HFFc6 (cell line): Measurements from ENCODE around the gene SLC35F1. TPM values are rescaled to one million over a fixed set of nuclear protein-coding genes. Genes with fewer than 3 reads are reported as not detected.

Experiments used
- DNase-seq: peaks from one replicate; pipeline ENCODE4 v3.0.0-alpha.2; 2018
- H3K27ac Mint-ChIP-seq: 2 replicates; pipeline ENCODE4 v1.8.0; 2020; ENCODE audit warnings: mild to moderate bottlenecking, mixed read lengths
- H3K27me3 Mint-ChIP-seq: 2 replicates; pipeline ENCODE4 v1.8.0; 2021; ENCODE audit warnings: mild to moderate bottlenecking, moderate library complexity, mixed read lengths; ENCODE audit not compliant: insufficient read depth
- H3K36me3 Mint-ChIP-seq: 2 replicates; pipeline ENCODE4 v1.8.0; 2021; ENCODE audit warnings: low read depth, mixed read lengths
- H3K4me1 Mint-ChIP-seq: 2 replicates; pipeline ENCODE4 v1.8.0; 2020; ENCODE audit warnings: low read depth, mixed read lengths
- H3K4me3 Mint-ChIP-seq: 2 replicates; pipeline ENCODE4 v1.8.0; 2020; ENCODE audit warnings: mild to moderate bottlenecking, moderate library complexity, mixed read lengths
- H3K9me3 Mint-ChIP-seq: 2 replicates; pipeline ENCODE4 v1.8.0; 2020; ENCODE audit warnings: mild to moderate bottlenecking, mixed read lengths
- CTCF ChIP-seq: fragments of 200-600 bp; sonication (generic); IDR thresholded peaks from 2 replicates; pipeline ENCODE4 v1.5.0; 2021; ENCODE audit warnings: antibody characterized with exemption, mild to moderate bottlenecking
- total RNA-seq, 6 experiments: library from RNA; stranded (reverse); fragmentation: NEBNext Ultra II Directional; extraction: Animal tissue kit (Norgen Biotek cat#: 25700); gene quantifications; 2 replicates in 1 of 6; 3 replicates in 5 of 6; pipeline ENCODE4 v1.2.3, GENCODE V29; 2021

Gene SLC35F1
- total RNA-seq, 6 experiments from 2014 or later = not detected

- no peak for DNase-seq
- no peaks in the 10 kb centered on the region for H3K4me1 Mint-ChIP-seq
- H3K4me3 Mint-ChIP-seq = no peak overlapping the region
- H3K9me3 Mint-ChIP-seq = peaks cover 12% of the 10 kb centered on the region
- TF ChIP-seq CTCF = no peak
- peaks cover 2% of the 10 kb centered on the region; the same call in 1 of the 2 replicates for H3K27me3 Mint-ChIP-seq
- no peak overlapping the region for H3K27ac Mint-ChIP-seq
- H3K36me3 Mint-ChIP-seq = no peaks in the 10 kb centered on the region
Measured at GRCh38 chr6:118223316-118223715, 316.3 kb downstream of the SLC35F1 start.

- Mint-ChIP-seq H3K27me3 (no peaks in the 10 kb centered on the region), H3K4me3 (no peak overlapping the region), H3K27ac (no peak overlapping the region), H3K9me3 (peaks cover 34% of the 10 kb centered on the region), H3K4me1 (no peaks in the 10 kb centered on the region), H3K36me3 (no peaks in the 10 kb centered on the region)
- TF ChIP-seq CTCF = no peak
- no peak for DNase-seq
Measured at GRCh38 chr6:118228886-118229285, 321.8 kb downstream of the SLC35F1 start.

GRCh38 chr6:118240878-118241528 is 333.9 kb downstream of the SLC35F1 start:
- no peak overlapping the region for H3K4me3 Mint-ChIP-seq
- DNase-seq = no peak
- no peak for TF ChIP-seq CTCF
- H3K27me3 Mint-ChIP-seq = no peaks in the 10 kb centered on the region; the same call in none of the 2 replicates
- no peak overlapping the region for H3K27ac Mint-ChIP-seq
- no peaks in the 10 kb centered on the region; the same call in 1 of the 2 replicates for H3K9me3 Mint-ChIP-seq
- H3K4me1 Mint-ChIP-seq = no peaks in the 10 kb centered on the region
- H3K36me3 Mint-ChIP-seq = no peaks in the 10 kb centered on the region

GRCh38 chr6:118246406-118246805 is 339.3 kb downstream of the SLC35F1 start:
- no peaks in the 10 kb centered on the region for H3K36me3 Mint-ChIP-seq
- H3K9me3 Mint-ChIP-seq = no peaks in the 10 kb centered on the region; the same call in 1 of the 2 replicates
- H3K27me3 Mint-ChIP-seq = no peaks in the 10 kb centered on the region; the same call in none of the 2 replicates
- no peak overlapping the region for H3K27ac Mint-ChIP-seq
- no peak for DNase-seq
- TF ChIP-seq CTCF = no peak
- no peak overlapping the region for H3K4me3 Mint-ChIP-seq
- H3K4me1 Mint-ChIP-seq = no peaks in the 10 kb centered on the region

GRCh38 chr6:118248171-118248570 is 341.1 kb downstream of the SLC35F1 start:
- no peak for TF ChIP-seq CTCF
- no peak for DNase-seq
- no peak overlapping the region for H3K27ac Mint-ChIP-seq
- H3K9me3 Mint-ChIP-seq = no peaks in the 10 kb centered on the region; the same call in 1 of the 2 replicates
- no peaks in the 10 kb centered on the region for H3K4me1 Mint-ChIP-seq
- H3K4me3 Mint-ChIP-seq = no peak overlapping the region
- H3K27me3 Mint-ChIP-seq = no peaks in the 10 kb centered on the region; the same call in none of the 2 replicates
- no peaks in the 10 kb centered on the region for H3K36me3 Mint-ChIP-seq
